GM12872 (cell line): ENCODE data around the gene MTOR.

ENCODE experiments used
- TF ChIP-seq, protein P1 (sequence below): IDR thresholded peaks from 3 replicates; pipeline ENCODE4 v1.5.1; 2011; ENCODE audit warnings: low read depth, mild to moderate bottlenecking, low read length, moderate library complexity; ENCODE audit not compliant: insufficient read depth

MTOR gene

DNA sequence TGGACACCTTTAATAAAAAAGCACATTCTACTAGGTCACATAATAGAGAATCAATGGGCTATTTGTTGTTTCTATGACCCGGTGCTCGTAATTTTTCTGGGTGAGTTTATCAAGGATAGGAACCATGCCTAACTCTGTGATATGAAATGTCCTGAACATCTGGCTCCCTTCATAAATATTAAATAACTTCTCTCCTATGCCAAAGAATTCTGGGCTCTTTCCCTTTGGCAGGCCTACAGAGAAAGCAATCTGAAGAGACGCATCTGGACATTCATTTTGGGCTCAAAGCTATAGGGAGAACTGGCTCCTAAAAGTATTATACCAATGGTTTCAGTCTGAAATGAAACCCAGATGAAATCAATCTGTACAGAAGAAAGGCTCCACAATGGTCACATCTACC is 112.0 kb downstream of the MTOR start:
- TF ChIP-seq, protein P1, sequence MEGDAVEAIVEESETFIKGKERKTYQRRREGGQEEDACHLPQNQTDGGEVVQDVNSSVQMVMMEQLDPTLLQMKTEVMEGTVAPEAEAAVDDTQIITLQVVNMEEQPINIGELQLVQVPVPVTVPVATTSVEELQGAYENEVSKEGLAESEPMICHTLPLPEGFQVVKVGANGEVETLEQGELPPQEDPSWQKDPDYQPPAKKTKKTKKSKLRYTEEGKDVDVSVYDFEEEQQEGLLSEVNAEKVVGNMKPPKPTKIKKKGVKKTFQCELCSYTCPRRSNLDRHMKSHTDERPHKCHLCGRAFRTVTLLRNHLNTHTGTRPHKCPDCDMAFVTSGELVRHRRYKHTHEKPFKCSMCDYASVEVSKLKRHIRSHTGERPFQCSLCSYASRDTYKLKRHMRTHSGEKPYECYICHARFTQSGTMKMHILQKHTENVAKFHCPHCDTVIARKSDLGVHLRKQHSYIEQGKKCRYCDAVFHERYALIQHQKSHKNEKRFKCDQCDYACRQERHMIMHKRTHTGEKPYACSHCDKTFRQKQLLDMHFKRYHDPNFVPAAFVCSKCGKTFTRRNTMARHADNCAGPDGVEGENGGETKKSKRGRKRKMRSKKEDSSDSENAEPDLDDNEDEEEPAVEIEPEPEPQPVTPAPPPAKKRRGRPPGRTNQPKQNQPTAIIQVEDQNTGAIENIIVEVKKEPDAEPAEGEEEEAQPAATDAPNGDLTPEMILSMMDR = no peak

- TF ChIP-seq, protein P1 = no peak
Measured at GRCh38 chr1:11147197-11147770, 115.1 kb downstream of the MTOR start.

GRCh38 chr1:11145741-11146140 is 116.6 kb downstream of the MTOR start:
- TF ChIP-seq, protein P1 = no peak

DNA sequence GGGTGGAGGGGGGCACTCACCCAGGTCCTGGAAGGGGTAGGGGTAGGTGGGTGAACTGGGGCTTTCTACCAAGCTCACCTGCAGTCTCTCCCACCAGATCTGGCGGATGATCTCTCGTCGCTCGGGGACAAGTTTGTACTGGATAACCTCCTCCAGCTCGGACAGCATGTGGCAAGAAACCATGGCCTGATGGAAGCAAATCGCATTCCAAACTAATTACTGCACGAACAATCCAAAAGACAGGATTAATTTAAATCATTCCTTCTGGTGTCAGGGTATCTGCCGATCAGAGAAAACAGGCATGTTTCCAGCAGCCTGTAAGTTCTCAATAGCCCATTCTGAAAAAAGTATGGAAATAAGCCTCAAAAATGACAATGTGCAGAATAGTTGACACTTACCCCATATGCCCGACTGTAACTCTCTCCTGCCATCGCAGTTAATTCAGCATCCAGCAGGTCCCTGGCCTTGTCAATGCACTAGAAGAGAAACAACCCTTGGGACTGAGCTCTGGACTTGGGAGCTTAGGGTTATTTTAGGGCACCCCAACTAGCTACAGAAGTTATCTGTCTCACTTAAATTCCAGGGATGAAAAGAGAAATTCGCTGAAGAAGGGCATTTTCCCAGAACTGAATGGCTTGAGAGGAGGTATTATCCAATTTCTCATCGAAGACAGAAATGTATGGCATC is 117.6 kb downstream of the MTOR start:
- TF ChIP-seq, protein P1 = no peak

DNA sequence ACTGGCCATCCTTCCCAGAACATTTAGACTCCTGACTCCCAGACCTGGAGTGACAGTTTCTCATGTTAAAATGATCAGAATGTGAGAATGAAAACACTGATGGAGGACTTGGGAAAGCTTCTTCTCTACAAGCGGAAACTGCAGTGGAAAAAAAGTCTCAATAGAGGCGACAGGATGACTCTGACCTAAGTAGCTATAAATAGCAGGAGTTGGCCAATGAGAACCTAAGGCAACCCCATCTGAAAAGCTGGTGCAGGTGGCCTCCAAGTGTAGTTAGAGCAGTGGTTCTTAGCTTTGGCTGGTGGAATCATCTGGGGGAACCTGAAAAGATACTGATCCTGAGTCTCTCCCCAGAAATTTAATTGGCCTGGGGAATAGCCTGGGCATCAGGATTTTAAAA is 118.4 kb downstream of the MTOR start:
- TF ChIP-seq, protein P1 = no peak

- TF ChIP-seq, protein P1 = no peak
Measured at GRCh38 chr1:11143401-11143800, 119.0 kb downstream of the MTOR start.

GRCh38 chr1:11142618-11143391 is 119.5 kb downstream of the MTOR start:
- TF ChIP-seq, protein P1 = no peak
